CD8-positive, alpha-beta memory T cell (primary cell): Measurements from ENCODE around the gene SNAP23. TPM values are rescaled to one million over a fixed set of nuclear protein-coding genes. Genes with fewer than 3 reads are reported as not detected.

Experiments
- CTCF ChIA-PET: fragments of 350-600 bp; sonication (Branson Sonifier 250); formaldehyde crosslinking; loops from one replicate; lab custom pipeline; 2021; ENCODE audit warnings: antibody characterized with exemption; lab: Charles Lee
- POLR2A ChIA-PET: fragments of 350-600 bp; sonication (Branson Sonifier 250); formaldehyde crosslinking; loops from one replicate; lab custom pipeline; 2021; ENCODE audit warnings: antibody characterized with exemption; lab: Charles Lee
- DNase-seq, 5 donors: peaks; one replicate each; pipeline versions ENCODE4 v3.0.0 to v3.0.0-alpha.2; 2020 to 2022; ENCODE audit warnings: mixed read lengths in 1 of 5
- H3K27ac ChIP-seq: one replicate; pipeline ENCODE4 v1.7.0; 2013; ENCODE audit warnings: low read depth, mild to moderate bottlenecking, low read length, moderate library complexity
- H3K27me3 ChIP-seq: 2 replicates; pipeline ENCODE4 v1.7.0; 2013; ENCODE audit warnings: low read length, mild to moderate bottlenecking; ENCODE audit not compliant: insufficient read depth, poor library complexity, severe bottlenecking
- H3K36me3 ChIP-seq: 2 replicates; pipeline ENCODE4 v1.7.0; 2013; ENCODE audit warnings: mild to moderate bottlenecking, low read length, moderate library complexity; ENCODE audit not compliant: insufficient read depth
- H3K4me1 ChIP-seq: 2 replicates; pipeline ENCODE4 v1.7.0; 2013; ENCODE audit warnings: mild to moderate bottlenecking, low read length, moderate library complexity; ENCODE audit not compliant: insufficient read depth
- H3K4me3 ChIP-seq: 2 replicates; pipeline ENCODE4 v1.7.0; 2013; ENCODE audit warnings: mild to moderate bottlenecking, low read length
- H3K9me3 ChIP-seq: 2 replicates; pipeline ENCODE4 v1.7.0; 2013; ENCODE audit warnings: mild to moderate bottlenecking, low read length
- H3K27ac Mint-ChIP-seq, 8 donors: one replicate each; pipeline ENCODE4 v1.8.0; 2020 to 2021; ENCODE audit warnings: mixed read lengths in 8 of 8, mild to moderate bottlenecking in 6 of 8, inconsistent platforms in 3 of 8, moderate library complexity in 3 of 8
- H3K27me3 Mint-ChIP-seq, 2 donors: one replicate each; pipeline ENCODE4 v1.8.0; 2020 to 2021; ENCODE audit warnings: mixed read lengths in 2 of 2, mild to moderate bottlenecking in 1 of 2, moderate library complexity in 1 of 2
- H3K36me3 Mint-ChIP-seq, 3 donors: one replicate each; pipeline ENCODE4 v1.8.0; 2020 to 2021; ENCODE audit warnings: mixed read lengths in 3 of 3, inconsistent platforms in 1 of 3, mild to moderate bottlenecking in 1 of 3
- H3K4me1 Mint-ChIP-seq, 3 donors: one replicate each; pipeline ENCODE4 v1.8.0; 2020 to 2021; ENCODE audit warnings: mixed read lengths in 3 of 3, inconsistent platforms in 1 of 3, mild to moderate bottlenecking in 1 of 3
- H3K4me3 Mint-ChIP-seq, 7 donors: one replicate each; pipeline ENCODE4 v1.8.0; 2020 to 2021; ENCODE audit warnings: mixed read lengths in 7 of 7, mild to moderate bottlenecking in 6 of 7, moderate library complexity in 4 of 7, inconsistent platforms in 2 of 7
- H3K9me3 Mint-ChIP-seq, 5 donors: one replicate each; pipeline ENCODE4 v1.8.0; 2020 to 2022; ENCODE audit warnings: mixed read lengths in 5 of 5, mild to moderate bottlenecking in 3 of 5, moderate library complexity in 2 of 5, inconsistent platforms in 1 of 5
- polyA plus RNA-seq: library from polyadenylated mRNA; unstranded; fragments of 300-500 nt; fragmentation: Illumina TruSeq; gene quantifications from one replicate; pipeline ENCODE4 v1.2.3, GENCODE V29; 2021
- total RNA-seq, 2 experiments: library from RNA; stranded (reverse); gene quantifications; one replicate each; pipeline ENCODE4 v1.2.3, GENCODE V29; 2021

Gene SNAP23
- total and polyA plus RNA-seq, 3 experiments from 2014 or later = 48.1 to 59.5 (median 54.4) TPM

- Mint-ChIP-seq H3K4me1 (peaks cover 8 to 18% (median 13%) of the 10 kb centered on the region in 3 donors), H3K27me3 (no peaks in the 10 kb centered on the region), H3K9me3 (no peaks in the 10 kb centered on the region), H3K27ac (peak overlapping the region in 1 of 8 donors; percentile 26), H3K4me3 (no peak overlapping the region), H3K36me3 (peaks cover 0 to 32% (median 8%) of the 10 kb centered on the region in 3 donors)
- POLR2A ChIA-PET = no interaction called here
- no peak overlapping the region for H3K4me3 ChIP-seq
- H3K27me3 ChIP-seq = no peaks in the 10 kb centered on the region
- no peaks in the 10 kb centered on the region for H3K4me1 ChIP-seq
- peaks cover 5% of the 10 kb centered on the region for H3K36me3 ChIP-seq
- no peak for DNase-seq
- no peaks in the 10 kb centered on the region for H3K9me3 ChIP-seq
- CTCF ChIA-PET = interaction anchor here (1.5 kb wide), 1 partner anchor 15 kb away, joined by 4 read pairs; no protein-coding TSS in a partner anchor
- H3K27ac ChIP-seq = no peak overlapping the region
Observed at GRCh38 chr15:42456971-42457370, 38.5 kb upstream of the SNAP23 start.

DNA sequence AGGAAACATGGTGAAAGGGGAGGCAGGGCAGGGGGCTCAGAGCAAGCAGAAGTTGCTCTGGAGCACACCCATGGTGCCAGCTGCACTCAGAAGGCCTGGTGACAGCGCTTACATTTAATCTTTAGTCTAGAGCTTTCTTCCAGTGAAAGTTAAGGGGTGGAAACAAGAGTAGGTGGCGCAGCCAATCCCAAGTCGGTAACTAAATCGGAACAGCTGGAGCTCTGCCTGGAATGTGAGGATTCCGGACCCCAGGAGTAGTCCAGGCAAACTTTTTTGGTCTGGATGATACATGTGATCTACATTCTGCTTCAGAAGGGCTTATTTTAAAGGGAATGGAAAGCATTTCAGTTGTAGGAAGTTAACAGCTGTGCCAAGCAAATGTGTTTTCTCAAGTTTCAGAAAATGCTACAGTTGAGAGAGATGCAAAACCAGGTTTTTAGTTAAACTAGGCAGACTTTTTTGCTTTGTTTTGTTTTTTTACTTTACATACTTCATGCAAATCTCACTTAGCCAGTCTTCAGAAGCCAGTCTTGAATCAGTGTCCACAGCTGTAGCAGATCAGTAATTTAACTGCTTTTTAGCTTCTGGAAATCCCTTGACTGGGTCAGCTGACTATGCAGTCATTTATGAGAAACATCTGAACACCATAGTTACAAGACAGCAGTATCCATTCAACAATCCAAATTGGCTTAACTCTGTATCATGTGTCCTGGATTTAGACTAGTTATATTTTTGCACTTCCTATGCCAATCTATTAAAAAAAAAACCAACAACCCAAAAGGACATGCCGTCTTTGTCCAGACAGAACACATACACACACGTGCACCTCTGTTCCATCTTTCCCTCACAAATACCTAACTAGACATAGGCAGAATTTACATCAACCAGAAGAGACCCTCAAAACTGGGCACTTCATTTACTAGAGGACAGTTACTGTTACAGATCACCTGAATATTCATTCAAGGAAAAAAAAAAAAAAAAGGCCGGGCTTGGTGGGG lies 37.7 kb upstream of the SNAP23 start:
- H3K4me3 ChIP-seq = no peak overlapping the region
- Mint-ChIP-seq H3K27me3 (no peaks in the 10 kb centered on the region), H3K4me3 (no peak overlapping the region), H3K4me1 (peaks cover 8 to 18% (median 13%) of the 10 kb centered on the region in 3 donors), H3K9me3 (no peaks in the 10 kb centered on the region), H3K36me3 (peaks cover 0 to 33% (median 8%) of the 10 kb centered on the region in 3 donors), H3K27ac (peak overlapping the region in 4 of 8 donors; percentile 13 to 75 (median 50))
- no peak for DNase-seq
- ChIA-PET POLR2A (no interaction called here), CTCF (interaction anchor here (0.7 to 1.5 kb wide), 2 partner anchors 15 to 676 kb away, joined by 3 to 4 read pairs; no protein-coding TSS in a partner anchor)
- H3K9me3 ChIP-seq = no peaks in the 10 kb centered on the region
- H3K27ac ChIP-seq = no peak overlapping the region
- H3K36me3 ChIP-seq = peaks cover 5% of the 10 kb centered on the region
- H3K27me3 ChIP-seq = no peaks in the 10 kb centered on the region
- H3K4me1 ChIP-seq = no peaks in the 10 kb centered on the region

GRCh38 chr15:42461261-42461660 lies 34.2 kb upstream of the SNAP23 start:
- Histone ChIP-seq H3K27ac (no peak overlapping the region), H3K27me3 (no peaks in the 10 kb centered on the region), H3K9me3 (no peaks in the 10 kb centered on the region), H3K4me1 (no peaks in the 10 kb centered on the region), H3K36me3 (peaks cover 10% of the 10 kb centered on the region), H3K4me3 (no peak overlapping the region)
- no peaks in the 10 kb centered on the region for H3K27me3 Mint-ChIP-seq
- POLR2A ChIA-PET = no interaction called here
- CTCF ChIA-PET = no interaction called here
- H3K9me3 Mint-ChIP-seq = no peaks in the 10 kb centered on the region
- peaks cover 4 to 52% (median 12%) of the 10 kb centered on the region in 3 donors for H3K36me3 Mint-ChIP-seq
- DNase-seq = no peak
- no peak overlapping the region for H3K27ac Mint-ChIP-seq
- H3K4me1 Mint-ChIP-seq = peaks cover 5 to 22% (median 13%) of the 10 kb centered on the region in 3 donors
- no peak overlapping the region for H3K4me3 Mint-ChIP-seq

- H3K27ac ChIP-seq = no peak overlapping the region
- Mint-ChIP-seq H3K4me3 (no peak overlapping the region), H3K27ac (no peak overlapping the region), H3K27me3 (no peaks in the 10 kb centered on the region), H3K36me3 (peaks cover 4 to 59% (median 11%) of the 10 kb centered on the region in 3 donors), H3K9me3 (no peaks in the 10 kb centered on the region), H3K4me1 (peaks cover 0 to 9% (median 0%) of the 10 kb centered on the region in 3 donors)
- H3K4me3 ChIP-seq = no peak overlapping the region
- no peaks in the 10 kb centered on the region for H3K4me1 ChIP-seq
- ChIA-PET POLR2A (no interaction called here), CTCF (no interaction called here)
- DNase-seq = no peak
- H3K36me3 ChIP-seq = peaks cover 6% of the 10 kb centered on the region
- H3K9me3 ChIP-seq = no peaks in the 10 kb centered on the region
- H3K27me3 ChIP-seq = no peaks in the 10 kb centered on the region
Observed at GRCh38 chr15:42465520-42466259, 29.7 kb upstream of the SNAP23 start.

GRCh38 chr15:42471002-42471401 lies 24.4 kb upstream of the SNAP23 start:
- H3K27me3 ChIP-seq = no peaks in the 10 kb centered on the region
- CTCF ChIA-PET = interaction anchor here (1.0 to 1.6 kb wide), 2 partner anchors 13 to 36 kb away, joined by 3 to 4 read pairs; no protein-coding TSS in a partner anchor
- Mint-ChIP-seq H3K36me3 (peaks cover 0 to 30% (median 6%) of the 10 kb centered on the region in 3 donors), H3K27ac (peak overlapping the region in 5 of 8 donors; percentile 3 to 76 (median 57)), H3K9me3 (no peaks in the 10 kb centered on the region), H3K4me3 (no peak overlapping the region), H3K4me1 (peaks cover 5 to 13% (median 12%) of the 10 kb centered on the region in 3 donors), H3K27me3 (peaks cover 0 to 2% of the 10 kb centered on the region in 2 donors)
- H3K4me1 ChIP-seq = no peaks in the 10 kb centered on the region
- no peak overlapping the region for H3K4me3 ChIP-seq
- H3K27ac ChIP-seq = no peak overlapping the region
- no peaks in the 10 kb centered on the region for H3K9me3 ChIP-seq
- POLR2A ChIA-PET = no interaction called here
- no peak for DNase-seq
- no peaks in the 10 kb centered on the region for H3K36me3 ChIP-seq

DNA sequence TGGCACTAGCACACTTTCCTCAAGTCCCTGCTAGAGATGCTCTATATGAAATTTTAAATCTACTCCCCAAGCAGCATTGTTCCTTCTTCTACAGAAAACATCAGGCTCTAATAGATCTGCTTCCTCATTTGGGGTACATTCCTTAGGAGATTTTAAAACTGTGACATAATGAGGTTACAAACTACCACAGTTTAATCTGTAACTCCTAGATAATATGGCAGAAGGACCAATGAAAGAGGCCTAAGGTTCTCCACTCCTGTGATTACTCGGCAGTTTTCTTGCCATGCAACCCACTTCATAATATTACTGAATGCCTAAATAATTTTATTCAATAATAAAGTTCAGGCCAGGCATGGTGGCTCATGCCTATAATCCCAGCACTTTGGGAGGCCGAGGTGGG lies 20.6 kb upstream of the SNAP23 start:
- Histone ChIP-seq H3K4me1 (no peaks in the 10 kb centered on the region), H3K27me3 (no peaks in the 10 kb centered on the region), H3K36me3 (no peaks in the 10 kb centered on the region), H3K4me3 (no peak overlapping the region), H3K27ac (no peak overlapping the region), H3K9me3 (no peaks in the 10 kb centered on the region)
- Mint-ChIP-seq H3K4me3 (no peak overlapping the region), H3K4me1 (peaks cover 5 to 27% (median 17%) of the 10 kb centered on the region in 3 donors), H3K27me3 (peaks cover 0 to 2% of the 10 kb centered on the region in 2 donors), H3K27ac (peak overlapping the region in 3 of 8 donors; percentile 6 to 88 (median 12)), H3K36me3 (peaks cover 0 to 15% (median 5%) of the 10 kb centered on the region in 3 donors), H3K9me3 (no peaks in the 10 kb centered on the region)
- CTCF ChIA-PET = no interaction called here
- DNase-seq = no peak
- POLR2A ChIA-PET = no interaction called here

DNA sequence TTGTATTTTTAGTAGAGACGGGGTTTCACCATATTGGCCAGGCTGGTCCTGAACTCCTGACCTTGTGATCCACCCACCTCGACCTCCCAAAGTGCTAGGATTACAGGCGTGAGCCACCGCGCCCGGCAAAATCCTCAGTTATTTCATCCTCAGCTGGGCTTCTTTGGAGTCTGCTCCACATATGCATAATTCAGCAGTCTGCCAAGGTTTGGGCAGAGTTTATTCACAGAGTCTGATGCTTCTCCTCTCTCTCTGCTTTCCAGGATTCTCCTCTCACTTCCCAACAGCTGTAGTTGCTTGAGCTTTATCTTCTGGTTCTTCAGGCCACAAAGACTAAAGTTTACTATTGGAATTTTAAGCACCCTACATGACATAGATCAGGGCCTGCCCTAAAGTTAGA lies 12.7 kb upstream of the SNAP23 start:
- no peaks in the 10 kb centered on the region for H3K9me3 ChIP-seq
- H3K27me3 ChIP-seq = no peaks in the 10 kb centered on the region
- no peak overlapping the region for H3K4me3 Mint-ChIP-seq
- ChIA-PET POLR2A (no interaction called here), CTCF (interaction anchor here (1.0 kb wide), 1 partner anchor 11 kb away, joined by 3 read pairs; no protein-coding TSS in a partner anchor)
- DNase-seq = no peak
- peaks cover 10 to 25% (median 13%) of the 10 kb centered on the region in 3 donors for H3K4me1 Mint-ChIP-seq
- H3K4me3 ChIP-seq = no peak overlapping the region
- H3K4me1 ChIP-seq = no peaks in the 10 kb centered on the region
- no peak overlapping the region for H3K27ac ChIP-seq
- peaks cover 0 to 3% (median 0%) of the 10 kb centered on the region in 5 donors for H3K9me3 Mint-ChIP-seq
- no peaks in the 10 kb centered on the region for H3K36me3 ChIP-seq
- H3K36me3 Mint-ChIP-seq = peaks cover 5 to 20% (median 9%) of the 10 kb centered on the region in 3 donors
- H3K27me3 Mint-ChIP-seq = no peaks in the 10 kb centered on the region
- peak overlapping the region in 1 of 8 donors; percentile 49 for H3K27ac Mint-ChIP-seq
